HG03097 (cell line): ENCODE results near the gene SNX17.
A peak's percentile ranks its signal among the peaks of the same experiment; 100 is the strongest.

ENCODE experiments used
- ATAC-seq: cut with Tn5 transposase; IDR thresholded peaks from one replicate; pipeline ENCODE4 v1.9.1; 2021; ENCODE audit not compliant: unreplicated experiment, low FRiP score

SNX17 gene

GRCh38 chr2:27362678-27363420 is 7.6 kb upstream of the SNX17 start:
- no peak for ATAC-seq

- ATAC-seq: no peak
Observed at GRCh38 chr2:27363933-27364332, 6.5 kb upstream of the SNX17 start.

- ATAC-seq: no peak
Observed at GRCh38 chr2:27369471-27370025, 868 bp upstream of the SNX17 start.

GRCh38 chr2:27370816-27371620 is 602 bp downstream of the SNX17 start:
- ATAC-seq: peak; percentile 24

GRCh38 chr2:27372937-27373336 is 2.5 kb downstream of the SNX17 start:
- ATAC-seq: no peak

GRCh38 chr2:27373567-27373966 is 3.2 kb downstream of the SNX17 start:
- ATAC-seq: no peak

- no peak for ATAC-seq
Observed at GRCh38 chr2:27375513-27376099, 5.2 kb downstream of the SNX17 start.

- no peak for ATAC-seq
Observed at GRCh38 chr2:27376151-27376865, 5.9 kb downstream of the SNX17 start.

GRCh38 chr2:27376866-27377617 is 6.6 kb downstream of the SNX17 start:
- ATAC-seq: no peak

- no peak for ATAC-seq
Observed at GRCh38 chr2:27377618-27378095, 7.2 kb downstream of the SNX17 start.

GRCh38 chr2:27378096-27378808 is 7.8 kb downstream of the SNX17 start:
- ATAC-seq: no peak

- no peak for ATAC-seq
Observed at GRCh38 chr2:27378809-27379290, 8.4 kb downstream of the SNX17 start.

GRCh38 chr2:27379383-27379835 is 9.0 kb downstream of the SNX17 start:
- no peak for ATAC-seq

- peak; percentile 29 for ATAC-seq
Observed at GRCh38 chr2:27379836-27380625, 9.6 kb downstream of the SNX17 start.

- peak; percentile 62 for ATAC-seq
Observed at GRCh38 chr2:27380626-27381545, 10.5 kb downstream of the SNX17 start, which contains the start of gene ZNF513. Gene ZNF513 (minus strand): TSS chr2:27380734. CDS start chr2:27380526, 208 bp downstream.

GRCh38 chr2:27381577-27382181 is 11.3 kb downstream of the SNX17 start:
- no peak for ATAC-seq
